Glutamatergic neuron (in vitro differentiated cells): ENCODE data around the gene OR6A2. TPM values are rescaled to one million over a fixed set of nuclear protein-coding genes. Genes with fewer than 3 reads are reported as not detected.

Source experiments
- DNase-seq: peaks from one replicate; pipeline ENCODE4 v3.0.0; 2022
- H3K27ac Mint-ChIP-seq: one replicate; pipeline ENCODE4 v1.8.0; 2020; ENCODE audit warnings: mild to moderate bottlenecking, mixed read lengths, inconsistent platforms; ENCODE audit not compliant: unreplicated experiment
- H3K27me3 Mint-ChIP-seq: one replicate; pipeline ENCODE4 v1.8.0; 2020; ENCODE audit warnings: mild to moderate bottlenecking, moderate library complexity, mixed read lengths, inconsistent platforms; ENCODE audit not compliant: unreplicated experiment
- H3K36me3 Mint-ChIP-seq: one replicate; pipeline ENCODE4 v1.8.0; 2020; ENCODE audit warnings: mild to moderate bottlenecking, mixed read lengths, inconsistent platforms; ENCODE audit not compliant: unreplicated experiment
- H3K4me1 Mint-ChIP-seq: one replicate; pipeline ENCODE4 v1.8.0; 2020; ENCODE audit warnings: mild to moderate bottlenecking, low read depth, mixed read lengths, inconsistent platforms; ENCODE audit not compliant: unreplicated experiment
- H3K4me3 Mint-ChIP-seq: one replicate; pipeline ENCODE4 v1.8.0; 2020; ENCODE audit warnings: mild to moderate bottlenecking, mixed read lengths, inconsistent platforms; ENCODE audit not compliant: unreplicated experiment
- H3K9me3 Mint-ChIP-seq: one replicate; pipeline ENCODE4 v1.8.0; 2020; ENCODE audit warnings: mild to moderate bottlenecking, moderate library complexity, mixed read lengths, inconsistent platforms; ENCODE audit not compliant: unreplicated experiment
- CTCF ChIP-seq: fragments of 200-600 bp; sonication (generic); IDR thresholded peaks from one replicate; pipeline ENCODE4 v1.5.0; 2021; ENCODE audit not compliant: partially characterized antibody, unreplicated experiment
- total RNA-seq: library from RNA; stranded (reverse); fragmentation: NEBNext Ultra II Directional; extraction: Animal tissue kit (Norgen Biotek cat#: 25700); gene quantifications from one replicate; pipeline ENCODE4 v1.2.1, GENCODE V29; 2021; ENCODE audit not compliant: unreplicated experiment

Gene OR6A2
- total RNA-seq, 1 donor from 2014 or later = 0.56 TPM

- no peak for TF ChIP-seq CTCF
- Mint-ChIP-seq H3K27ac (no peak overlapping the region), H3K4me3 (no peak overlapping the region), H3K9me3 (no peaks in the 10 kb centered on the region), H3K36me3 (no peaks in the 10 kb centered on the region), H3K27me3 (no peaks in the 10 kb centered on the region), H3K4me1 (no peaks in the 10 kb centered on the region)
- DNase-seq = no peak
These were observed 4.8 kb downstream of the OR6A2 start for GRCh38 chr11:6794639-6795038.

- no peaks in the 10 kb centered on the region for H3K4me1 Mint-ChIP-seq
- no peak for TF ChIP-seq CTCF
- no peak for DNase-seq
- no peak overlapping the region for H3K4me3 Mint-ChIP-seq
- no peak overlapping the region for H3K27ac Mint-ChIP-seq
- H3K27me3 Mint-ChIP-seq = no peaks in the 10 kb centered on the region
- no peaks in the 10 kb centered on the region for H3K36me3 Mint-ChIP-seq
- no peaks in the 10 kb centered on the region for H3K9me3 Mint-ChIP-seq
These were observed 8.9 kb downstream of the OR6A2 start for GRCh38 chr11:6790546-6790945.

GRCh38 chr11:6782720-6783119 is 16.8 kb downstream of the OR6A2 start, which contains the start of gene OR2AG1:
Gene OR2AG1, plus strand, starts transcription at chr11:6783020. Its CDS starts 2,018 bp downstream, at chr11:6785038.
- DNase-seq = no peak
- Mint-ChIP-seq H3K4me3 (no peak within 1 kb of the TSS), H3K36me3 (no peaks in the 10 kb centered on the region), H3K4me1 (no peaks in the 10 kb centered on the region), H3K9me3 (no peaks in the 10 kb centered on the region), H3K27me3 (no peaks in the 10 kb centered on the region), H3K27ac (no peak within 1 kb of the TSS)
- no peak for TF ChIP-seq CTCF

GRCh38 chr11:6780829-6781228 is 18.7 kb downstream of the OR6A2 start:
- no peak overlapping the region for H3K27ac Mint-ChIP-seq
- H3K4me1 Mint-ChIP-seq = no peaks in the 10 kb centered on the region
- H3K27me3 Mint-ChIP-seq = no peaks in the 10 kb centered on the region
- H3K9me3 Mint-ChIP-seq = no peaks in the 10 kb centered on the region
- TF ChIP-seq CTCF = no peak
- H3K4me3 Mint-ChIP-seq = no peak overlapping the region
- DNase-seq = no peak
- H3K36me3 Mint-ChIP-seq = no peaks in the 10 kb centered on the region

- Mint-ChIP-seq H3K36me3 (no peaks in the 10 kb centered on the region), H3K9me3 (no peaks in the 10 kb centered on the region), H3K27ac (no peak overlapping the region), H3K4me1 (no peaks in the 10 kb centered on the region), H3K4me3 (no peak overlapping the region), H3K27me3 (no peaks in the 10 kb centered on the region)
- no peak for TF ChIP-seq CTCF
- no peak for DNase-seq
These were observed 21.0 kb downstream of the OR6A2 start for GRCh38 chr11:6778518-6778917.
